Breast epithelium (tissue), 3 donors: ENCODE results near the gene TXNRD1.

Source experiments
- CTCF ChIP-seq, 3 donors: fragments of 450-650 bp; IDR thresholded peaks; one replicate each; pipeline ENCODE4 v1.5.1; 2016 to 2017; ENCODE audit warnings: antibody characterized with exemption in 3 of 3, mild to moderate bottlenecking in 3 of 3, moderate library complexity in 3 of 3
- POLR2A ChIP-seq: fragments of 450-650 bp; IDR thresholded peaks from one replicate; pipeline ENCODE4 v1.6.1; 2016; ENCODE audit warnings: antibody characterized with exemption, mild to moderate bottlenecking, moderate library complexity
- POLR2AphosphoS5 ChIP-seq, 3 donors: sonication (generic); formaldehyde crosslinking; IDR thresholded peaks; one replicate each; pipeline ENCODE4 v1.6.1; 2017; ENCODE audit warnings: antibody characterized with exemption in 3 of 3

- no peak for TF ChIP-seq POLR2AphosphoS5 (IDR thresholded peaks at IDR 0.05)
- TF ChIP-seq CTCF (IDR thresholded peaks at IDR 0.05), result no peak
- TF ChIP-seq POLR2A, result no peak
Measured at GRCh38 chr12:104272938-104273337, 57.4 kb downstream of the TXNRD1 start.
